OCI-LY1 (cell line): Measurements from ENCODE around the gene NCOR1.

ENCODE experiments used
- H2AFZ ChIP-seq: fragments of 200-600 bp; sonication (generic), shearing (Covaris generic); 2 replicates; pipeline ENCODE4 v1.6.0; 2014; ENCODE audit warnings: antibody characterized with exemption, mild to moderate bottlenecking, low read length
- H3F3A ChIP-seq: fragments of 200-600 bp; sonication (generic), shearing (Covaris generic); 2 replicates; pipeline ENCODE4 v1.6.0; 2014; ENCODE audit warnings: mild to moderate bottlenecking, antibody characterized with exemption, low read length, moderate library complexity; ENCODE audit not compliant: insufficient read depth
- H3K27ac ChIP-seq: fragments of 200-600 bp; sonication (generic); 2 replicates; pipeline ENCODE4 v1.5.1; 2014; ENCODE audit warnings: low read length, mixed run types, mild to moderate bottlenecking, low read depth; ENCODE audit not compliant: poor library complexity, severe bottlenecking
- H3K27me3 ChIP-seq: fragments of 200-600 bp; sonication (generic); 2 replicates; pipeline ENCODE4 v1.6.0; 2014; ENCODE audit warnings: antibody characterized with exemption, mild to moderate bottlenecking, low read length, moderate library complexity; ENCODE audit not compliant: insufficient read depth
- H3K36me3 ChIP-seq: fragments of 200-600 bp; sonication (generic); 2 replicates; pipeline ENCODE4 v1.6.1; 2014; ENCODE audit warnings: mild to moderate bottlenecking, antibody characterized with exemption, low read length, moderate library complexity, mixed read lengths; ENCODE audit not compliant: insufficient read depth
- H3K4me1 ChIP-seq: fragments of 200-600 bp; sonication (generic); 2 replicates; pipeline ENCODE4 v1.5.1; 2014; ENCODE audit warnings: mild to moderate bottlenecking, low read length, moderate library complexity; ENCODE audit not compliant: insufficient read depth, severe bottlenecking
- H3K4me2 ChIP-seq: fragments of 200-600 bp; sonication (generic), shearing (Covaris generic); 2 replicates; pipeline ENCODE4 v1.6.1; 2014; ENCODE audit warnings: low read length
- H3K4me3 ChIP-seq: fragments of 200-600 bp; sonication (generic); 2 replicates; pipeline ENCODE4 v1.5.1; 2014; ENCODE audit warnings: low read length, low read depth, mild to moderate bottlenecking, mixed read lengths; ENCODE audit not compliant: poor library complexity, severe bottlenecking
- H3K79me2 ChIP-seq: fragments of 200-600 bp; shearing (Covaris generic); 2 replicates; pipeline ENCODE4 v1.6.1; 2016; ENCODE audit warnings: mixed run types, low read length, mixed read lengths; ENCODE audit not compliant: insufficient read depth
- H3K9ac ChIP-seq: fragments of 200-600 bp; sonication (generic), shearing (Covaris generic); 2 replicates; pipeline ENCODE4 v1.6.1; 2014; ENCODE audit warnings: mild to moderate bottlenecking, low read length, mixed read lengths
- H3K9me2 ChIP-seq: fragments of 200-600 bp; sonication (generic), shearing (Covaris generic); 2 replicates; pipeline ENCODE4 v1.6.1; 2014; ENCODE audit warnings: low read depth, mild to moderate bottlenecking, low read length, mixed read lengths
- H3K9me3 ChIP-seq: fragments of 200-600 bp; shearing (Covaris generic); 2 replicates; pipeline ENCODE4 v1.6.1; 2014; ENCODE audit warnings: low read length, mixed read lengths
- H4K20me1 ChIP-seq: fragments of 200-600 bp; sonication (generic), shearing (Covaris generic); 2 replicates; pipeline ENCODE4 v1.6.0; 2016; ENCODE audit warnings: mild to moderate bottlenecking, low read length; ENCODE audit not compliant: insufficient read depth
- EZH2 ChIP-seq: fragments of 200-600 bp; sonication (generic), shearing (Covaris generic); IDR thresholded peaks from 2 replicates; pipeline ENCODE4 v1.8.0; 2017; ENCODE audit warnings: borderline replicate concordance, mixed run types, mild to moderate bottlenecking, antibody characterized with exemption, low read length, moderate library complexity, mixed read lengths
- TF ChIP-seq, protein P1 (sequence below): fragments of 200-600 bp; sonication (generic), shearing (Covaris generic); IDR thresholded peaks from 2 replicates; pipeline ENCODE4 v1.5.1; 2017; ENCODE audit warnings: mild to moderate bottlenecking, antibody characterized with exemption, low read length, moderate library complexity, mixed read lengths

The NCOR1 gene

DNA sequence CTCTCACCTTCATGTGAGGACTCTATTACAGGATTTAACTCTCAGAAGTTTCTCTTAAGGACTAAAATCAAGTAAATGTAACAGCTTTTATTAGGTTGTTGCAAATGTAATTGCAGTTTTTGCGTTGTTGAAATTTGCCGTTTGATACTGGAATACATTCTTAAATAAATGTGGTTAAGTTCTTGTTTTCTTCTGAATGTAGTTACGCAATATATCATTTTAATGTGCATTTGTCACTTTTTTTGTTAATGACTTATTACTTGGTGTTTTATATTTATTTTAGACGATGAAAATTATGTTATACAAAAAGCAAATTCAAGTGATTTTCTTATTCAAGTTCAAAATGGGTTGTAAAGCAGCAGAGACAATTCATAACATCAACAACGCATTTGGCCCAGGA is 139.4 kb downstream of the NCOR1 start:
- Histone ChIP-seq H3F3A (no peaks in the 10 kb centered on the region), H3K36me3 (peaks cover 80% of the 10 kb centered on the region), H3K27me3 (no peaks in the 10 kb centered on the region)

DNA sequence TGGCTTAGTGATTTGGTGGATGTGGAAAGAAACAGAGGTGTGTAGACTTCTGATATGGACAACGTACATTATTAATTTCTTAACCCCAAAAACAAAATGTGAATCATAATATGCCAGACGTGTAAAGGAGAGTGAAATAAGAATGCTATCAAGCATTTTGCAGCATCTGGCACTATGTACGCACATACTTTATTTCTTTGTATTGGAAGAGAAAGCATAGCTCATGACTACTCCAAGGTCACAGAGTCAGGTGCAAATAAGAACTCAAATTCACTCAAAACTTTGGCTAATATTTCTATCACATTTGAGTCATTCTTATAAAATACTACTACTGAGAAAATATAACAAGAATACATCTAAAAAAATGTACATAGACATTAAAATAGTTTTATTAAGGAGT is 140.9 kb downstream of the NCOR1 start:
- H3K36me3 ChIP-seq: peaks cover 83% of the 10 kb centered on the region

More for the DNA sequence above, 139.4 kb downstream of the NCOR1 start:
- Histone ChIP-seq H3K79me2 (no peaks in the 10 kb centered on the region), H3K4me1 (no peaks in the 10 kb centered on the region), H2AFZ (no peak overlapping the region), H3K9me3 (no peaks in the 10 kb centered on the region), H3K9ac (no peak overlapping the region), H3K9me2 (no peaks in the 10 kb centered on the region), H3K4me3 (no peak overlapping the region), H3K4me2 (no peak overlapping the region), H3K27ac (no peak overlapping the region), H4K20me1 (no peaks in the 10 kb centered on the region)
- TF ChIP-seq EZH2: no peak
- TF ChIP-seq, protein P1, sequence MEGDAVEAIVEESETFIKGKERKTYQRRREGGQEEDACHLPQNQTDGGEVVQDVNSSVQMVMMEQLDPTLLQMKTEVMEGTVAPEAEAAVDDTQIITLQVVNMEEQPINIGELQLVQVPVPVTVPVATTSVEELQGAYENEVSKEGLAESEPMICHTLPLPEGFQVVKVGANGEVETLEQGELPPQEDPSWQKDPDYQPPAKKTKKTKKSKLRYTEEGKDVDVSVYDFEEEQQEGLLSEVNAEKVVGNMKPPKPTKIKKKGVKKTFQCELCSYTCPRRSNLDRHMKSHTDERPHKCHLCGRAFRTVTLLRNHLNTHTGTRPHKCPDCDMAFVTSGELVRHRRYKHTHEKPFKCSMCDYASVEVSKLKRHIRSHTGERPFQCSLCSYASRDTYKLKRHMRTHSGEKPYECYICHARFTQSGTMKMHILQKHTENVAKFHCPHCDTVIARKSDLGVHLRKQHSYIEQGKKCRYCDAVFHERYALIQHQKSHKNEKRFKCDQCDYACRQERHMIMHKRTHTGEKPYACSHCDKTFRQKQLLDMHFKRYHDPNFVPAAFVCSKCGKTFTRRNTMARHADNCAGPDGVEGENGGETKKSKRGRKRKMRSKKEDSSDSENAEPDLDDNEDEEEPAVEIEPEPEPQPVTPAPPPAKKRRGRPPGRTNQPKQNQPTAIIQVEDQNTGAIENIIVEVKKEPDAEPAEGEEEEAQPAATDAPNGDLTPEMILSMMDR: no peak

DNA sequence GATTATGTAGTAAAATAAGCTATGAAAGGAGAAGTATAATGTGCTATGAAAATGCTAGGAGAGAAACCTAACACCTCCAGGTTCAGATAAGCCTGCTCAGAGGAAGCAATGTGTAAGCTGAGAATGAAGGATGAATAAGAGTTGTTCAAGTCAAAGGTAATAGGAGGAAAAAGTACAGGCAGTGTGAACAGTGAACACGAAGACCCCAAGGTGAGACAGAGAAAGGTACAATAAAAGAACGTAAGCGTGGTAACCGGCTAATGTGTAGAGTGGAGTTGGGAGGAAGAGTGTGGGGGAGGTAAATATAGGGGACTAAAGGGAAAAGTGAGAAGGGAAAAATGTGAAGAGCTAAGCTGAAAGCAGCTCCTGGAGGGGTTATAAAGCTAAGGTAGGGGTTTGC is 141.5 kb downstream of the NCOR1 start:
- no peaks in the 10 kb centered on the region for H4K20me1 ChIP-seq
- no peak overlapping the region for H3K27ac ChIP-seq
- H3K4me2 ChIP-seq: no peak overlapping the region
- H3K4me3 ChIP-seq: no peak overlapping the region
- H3F3A ChIP-seq: no peaks in the 10 kb centered on the region
- TF ChIP-seq EZH2: no peak
- H3K9me2 ChIP-seq: no peaks in the 10 kb centered on the region
- H3K9ac ChIP-seq: no peak overlapping the region
- H3K9me3 ChIP-seq: no peaks in the 10 kb centered on the region
- no peak overlapping the region for H2AFZ ChIP-seq
- H3K36me3 ChIP-seq: peaks cover 83% of the 10 kb centered on the region
- no peaks in the 10 kb centered on the region for H3K4me1 ChIP-seq
- H3K79me2 ChIP-seq: no peaks in the 10 kb centered on the region
- H3K27me3 ChIP-seq: no peaks in the 10 kb centered on the region

More for the DNA sequence above, 140.9 kb downstream of the NCOR1 start:
- H3K9me3 ChIP-seq: no peaks in the 10 kb centered on the region
- H2AFZ ChIP-seq: no peak overlapping the region
- no peak overlapping the region for H3K9ac ChIP-seq
- no peaks in the 10 kb centered on the region for H3K4me1 ChIP-seq
- H3K27me3 ChIP-seq: no peaks in the 10 kb centered on the region
- H3K27ac ChIP-seq: no peak overlapping the region
- no peaks in the 10 kb centered on the region for H3K79me2 ChIP-seq
- no peaks in the 10 kb centered on the region for H3F3A ChIP-seq
- no peaks in the 10 kb centered on the region for H4K20me1 ChIP-seq
- TF ChIP-seq, protein P1: no peak
- no peak for TF ChIP-seq EZH2
- no peak overlapping the region for H3K4me2 ChIP-seq
- H3K9me2 ChIP-seq: no peaks in the 10 kb centered on the region
- H3K4me3 ChIP-seq: no peak overlapping the region

DNA sequence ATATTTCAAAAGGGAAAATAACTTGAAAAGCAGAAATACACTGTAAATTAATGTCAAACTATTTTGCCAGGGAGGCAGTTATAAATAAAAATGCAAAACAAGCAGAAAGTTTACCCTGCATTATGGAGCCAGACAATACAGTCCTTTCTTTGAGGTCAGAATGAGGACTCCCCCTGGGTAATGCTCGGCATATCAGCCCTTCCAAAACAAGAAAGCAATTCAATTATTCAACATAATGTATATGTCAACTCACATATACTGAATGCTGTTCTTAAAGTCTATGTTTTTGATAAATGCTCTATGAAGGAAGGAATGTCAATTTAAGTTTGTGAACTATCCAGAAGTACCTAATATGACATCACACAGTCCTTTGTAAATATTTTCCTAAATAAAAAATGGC is 143.3 kb downstream of the NCOR1 start:
- Histone ChIP-seq H3K36me3 (peaks cover 89% of the 10 kb centered on the region), H3F3A (no peaks in the 10 kb centered on the region), H3K9ac (no peak overlapping the region), H3K4me3 (no peak overlapping the region), H3K27me3 (no peaks in the 10 kb centered on the region), H3K4me2 (no peak overlapping the region), H4K20me1 (no peaks in the 10 kb centered on the region), H3K4me1 (no peaks in the 10 kb centered on the region), H3K9me3 (no peaks in the 10 kb centered on the region), H2AFZ (no peak overlapping the region), H3K9me2 (no peaks in the 10 kb centered on the region), H3K27ac (no peak overlapping the region), H3K79me2 (no peaks in the 10 kb centered on the region)
- TF ChIP-seq, protein P1: no peak
- no peak for TF ChIP-seq EZH2
